GM18861 (cell line): ENCODE data around the gene SPATA13.
A peak's percentile ranks its signal among the peaks of the same experiment; 100 is the strongest.

Source experiments
- ATAC-seq: cut with Tn5 transposase; IDR thresholded peaks from one replicate; pipeline ENCODE4 v1.9.1; 2021; ENCODE audit not compliant: unreplicated experiment

The SPATA13 gene

GRCh38 chr13:24274452-24275021 is 114.0 kb downstream of the SPATA13 start:
- ATAC-seq, result peak; percentile 53

DNA sequence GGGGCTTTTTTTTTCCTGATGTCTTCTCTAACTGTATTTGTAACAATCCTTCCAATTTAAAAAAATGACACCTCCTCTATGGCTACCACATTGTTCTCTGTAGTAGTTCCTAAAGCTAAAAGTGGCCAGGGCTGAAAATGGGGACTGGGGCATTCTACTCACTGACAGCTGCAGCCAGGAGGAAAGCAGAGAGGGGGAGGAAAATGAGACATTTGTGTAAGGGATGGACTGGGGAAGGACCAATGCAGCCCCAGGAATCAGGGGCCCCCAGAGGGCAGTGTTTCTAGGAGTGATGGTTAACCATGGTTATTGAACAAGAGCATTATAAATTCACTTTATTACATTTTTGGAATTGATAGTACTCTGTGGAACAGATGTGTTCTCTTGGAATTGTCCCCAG is 114.5 kb downstream of the SPATA13 start:
- no peak for ATAC-seq

GRCh38 chr13:24276306-24276705 is 115.8 kb downstream of the SPATA13 start:
- no peak for ATAC-seq

DNA sequence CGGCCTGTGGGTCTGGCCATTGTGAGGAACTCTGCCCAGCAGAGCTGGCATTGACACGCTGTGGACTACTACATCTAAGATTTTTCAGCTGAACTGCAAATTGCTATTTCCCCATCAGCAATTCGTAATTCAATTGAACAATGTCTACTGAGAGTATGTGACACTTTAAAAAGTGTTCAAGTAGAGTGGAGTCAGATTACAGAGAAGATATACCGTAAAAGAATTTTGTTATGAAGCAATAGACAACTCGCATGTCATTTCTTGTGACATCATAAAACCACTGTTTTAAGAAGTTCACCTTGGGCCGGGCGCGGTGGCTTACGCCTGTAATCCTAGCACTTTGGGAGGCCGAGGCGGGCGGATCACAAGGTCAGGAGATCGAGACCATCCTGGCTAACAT is 116.3 kb downstream of the SPATA13 start:
- ATAC-seq, result no peak

DNA sequence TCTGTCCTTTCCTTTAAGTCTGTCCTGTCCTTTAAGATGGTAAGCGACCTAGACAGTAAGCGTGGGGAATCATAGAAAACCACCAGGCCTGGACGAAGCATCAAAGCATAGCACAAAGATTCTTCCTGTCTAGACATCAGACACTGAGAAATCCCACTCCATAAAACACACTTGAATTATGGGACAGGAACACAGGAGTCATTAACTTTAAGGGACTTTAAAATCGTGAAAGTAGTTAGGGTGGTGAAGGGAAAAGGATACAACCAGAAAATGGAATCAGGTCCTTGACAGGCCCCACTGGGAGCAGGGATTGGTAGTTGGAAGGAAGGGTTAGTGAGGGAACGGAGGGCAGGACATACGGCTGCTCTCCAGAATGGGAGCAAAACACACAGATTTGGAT is 117.2 kb downstream of the SPATA13 start:
- ATAC-seq, result no peak

DNA sequence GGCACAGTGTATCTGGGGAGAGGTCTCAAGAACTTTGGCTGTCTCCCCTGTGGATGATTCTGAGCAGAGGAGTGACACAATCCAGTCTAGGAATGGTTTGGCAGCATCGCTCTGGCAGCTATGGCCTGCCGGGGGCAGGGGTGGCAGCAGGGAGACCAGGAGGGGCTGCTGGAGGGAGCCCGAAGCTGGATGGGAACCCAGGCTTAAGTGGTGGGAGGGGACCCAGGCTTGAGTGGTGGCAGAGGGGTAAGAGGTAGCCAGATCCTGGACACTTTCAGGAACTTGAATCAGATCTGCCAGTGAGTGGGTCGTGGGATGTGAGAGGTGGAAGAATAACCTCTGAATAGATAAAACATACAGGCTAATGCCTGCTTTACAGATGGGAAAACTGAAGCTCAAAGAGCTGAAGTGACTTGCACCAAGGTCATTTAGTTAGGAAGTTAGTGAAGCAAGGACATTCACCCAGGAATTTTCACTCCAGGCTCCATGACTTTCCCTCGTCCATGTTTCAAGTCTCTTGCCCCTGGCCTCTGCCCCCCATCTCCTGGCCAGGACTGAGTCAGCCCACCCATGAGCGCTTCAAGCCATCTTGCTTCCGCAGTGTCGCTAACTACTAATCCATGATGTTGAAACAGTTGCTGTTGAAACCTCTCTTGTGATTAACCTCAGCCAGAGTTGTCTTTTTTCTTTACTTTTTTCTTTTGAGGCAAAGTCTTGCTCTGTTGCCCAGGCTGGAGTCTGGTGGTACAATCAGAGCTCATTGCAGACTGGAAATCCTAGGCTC is 119.0 kb downstream of the SPATA13 start:
- ATAC-seq, result no peak

GRCh38 chr13:24280720-24281119 is 120.2 kb downstream of the SPATA13 start:
- no peak for ATAC-seq

DNA sequence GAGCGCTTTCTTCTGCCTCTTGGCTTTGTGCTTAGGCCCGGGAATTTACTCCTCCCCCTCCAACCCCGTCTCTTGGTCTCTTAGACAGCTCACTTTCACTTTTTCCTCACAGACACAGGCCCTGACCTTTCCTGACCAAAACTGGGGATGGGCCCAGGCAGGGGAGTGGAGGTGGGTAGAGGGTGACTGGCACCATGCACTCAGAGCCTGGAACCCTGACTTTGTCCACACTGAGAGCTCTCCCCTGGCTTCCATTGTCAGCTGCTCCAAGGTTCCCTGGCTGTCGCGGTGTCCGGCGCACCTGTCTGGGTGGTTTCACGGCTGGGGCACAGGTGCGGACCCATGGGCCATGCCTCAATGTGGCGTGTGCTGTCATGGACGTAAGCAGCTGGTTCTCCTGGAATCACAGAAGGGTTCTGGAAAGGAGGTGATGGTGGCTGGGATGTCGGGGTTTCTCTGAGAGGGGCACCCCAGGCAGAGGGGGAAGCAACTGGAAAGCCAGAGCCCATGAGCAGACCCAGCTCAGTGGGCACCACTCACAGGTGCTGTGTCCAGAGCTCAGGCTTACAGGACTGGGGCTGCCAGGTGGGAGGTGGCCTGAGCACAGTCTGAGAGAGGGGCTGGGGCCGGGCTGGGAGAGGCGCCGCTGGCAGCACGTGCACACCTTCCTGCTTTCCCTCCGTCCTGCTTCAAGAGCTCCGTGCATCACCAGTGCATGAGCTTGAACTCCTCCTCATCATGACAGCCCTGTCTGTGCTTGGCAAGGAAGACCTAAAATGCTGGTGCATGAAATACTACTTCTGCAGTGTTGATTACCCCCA is 120.9 kb downstream of the SPATA13 start:
- no peak for ATAC-seq

GRCh38 chr13:24282256-24282655 is 121.7 kb downstream of the SPATA13 start:
- ATAC-seq, result no peak

GRCh38 chr13:24284889-24285565 is 124.5 kb downstream of the SPATA13 start:
- no peak for ATAC-seq

- ATAC-seq, result no peak
Measured at GRCh38 chr13:24286624-24287023, 126.1 kb downstream of the SPATA13 start.

- ATAC-seq, result no peak
Measured at GRCh38 chr13:24287748-24288287, 127.3 kb downstream of the SPATA13 start.

DNA sequence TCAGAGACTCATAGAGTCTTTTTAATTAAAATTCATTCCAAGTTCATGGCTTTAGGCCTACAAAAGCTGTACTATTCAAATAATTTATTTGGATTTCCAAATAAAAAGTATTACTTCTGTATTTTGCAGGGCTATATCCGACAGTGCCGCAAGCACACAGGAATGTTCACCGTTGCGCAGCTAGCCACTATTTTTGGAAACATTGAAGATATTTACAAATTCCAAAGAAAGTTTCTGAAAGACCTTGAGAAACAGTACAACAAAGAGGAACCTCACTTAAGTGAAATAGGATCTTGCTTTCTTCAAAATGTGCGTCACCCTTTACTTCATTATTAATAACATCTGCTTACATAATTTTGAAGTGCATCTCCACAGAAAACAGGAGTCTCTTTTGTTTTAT is 128.3 kb downstream of the SPATA13 start:
- ATAC-seq, result no peak

GRCh38 chr13:24290280-24290932 is 129.9 kb downstream of the SPATA13 start:
- no peak for ATAC-seq

DNA sequence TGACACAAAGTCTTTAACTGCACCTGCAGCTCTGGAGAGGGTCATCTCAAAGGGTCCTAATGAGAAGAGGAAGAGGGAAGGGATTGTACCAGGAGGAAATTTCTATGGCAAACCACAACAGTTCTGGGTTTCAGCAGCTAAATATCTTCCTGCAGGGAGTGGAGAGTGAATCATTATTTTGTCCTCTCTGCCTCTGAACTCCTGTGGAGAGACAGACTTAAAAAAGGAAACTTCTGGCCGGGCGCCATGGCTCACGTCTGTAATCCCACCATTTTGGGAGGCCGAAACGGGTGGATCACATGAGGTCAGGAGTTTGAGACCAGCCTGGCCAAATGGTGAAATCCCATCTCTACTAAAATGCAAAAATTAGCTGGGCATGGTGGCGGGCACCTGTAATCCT is 132.0 kb downstream of the SPATA13 start:
- no peak for ATAC-seq

GRCh38 chr13:24293746-24294145 is 133.2 kb downstream of the SPATA13 start:
- no peak for ATAC-seq

DNA sequence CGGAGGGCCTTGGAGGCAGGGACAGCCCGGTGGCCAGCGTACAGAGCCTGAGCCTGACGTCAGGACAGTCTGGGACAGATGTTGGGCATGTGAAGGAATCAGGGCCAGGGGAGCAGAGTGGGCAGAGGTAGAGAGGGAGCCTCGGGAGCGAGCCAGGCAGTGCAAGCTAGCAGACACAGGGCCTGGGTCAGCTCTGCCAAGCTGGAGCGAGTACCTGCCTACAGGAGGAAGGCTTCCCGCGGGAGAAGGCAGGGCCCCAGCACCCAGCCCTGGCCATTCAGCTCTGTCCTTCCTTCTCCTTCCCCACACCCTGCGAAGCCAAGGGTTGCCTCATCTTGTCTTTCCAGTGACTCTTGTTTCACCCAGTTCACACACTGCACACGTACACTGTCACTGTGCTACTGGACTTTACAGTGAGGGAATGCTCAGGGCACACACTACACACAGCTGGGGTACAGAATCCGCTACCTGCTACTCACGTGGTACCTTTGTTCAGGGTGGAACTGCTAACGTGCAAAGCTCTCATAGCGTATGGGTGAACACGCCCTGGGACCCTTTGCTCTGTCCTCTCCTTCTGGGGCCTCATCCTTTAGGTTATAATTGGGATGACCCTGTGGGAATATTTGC is 139.1 kb downstream of the SPATA13 start:
- ATAC-seq, result no peak

DNA sequence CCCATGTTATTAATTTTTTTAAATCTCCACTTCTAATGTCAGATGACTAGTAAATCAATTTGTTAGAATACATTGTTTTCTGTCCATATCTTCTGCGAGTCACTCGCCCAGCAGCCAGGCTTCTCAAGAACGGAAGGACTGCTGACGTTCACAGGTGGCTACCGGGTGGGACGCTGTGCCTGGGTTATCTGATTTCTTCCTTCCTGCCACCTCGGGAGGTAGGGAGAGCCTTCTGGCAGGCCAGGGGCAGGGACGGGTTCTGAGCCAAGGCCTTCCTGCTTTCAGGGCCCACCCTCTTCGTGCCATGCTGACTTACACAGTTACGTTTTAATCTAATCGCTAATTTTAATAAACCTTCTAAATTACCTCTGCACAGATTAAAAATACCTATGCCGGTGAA is 140.9 kb downstream of the SPATA13 start:
- no peak for ATAC-seq

DNA sequence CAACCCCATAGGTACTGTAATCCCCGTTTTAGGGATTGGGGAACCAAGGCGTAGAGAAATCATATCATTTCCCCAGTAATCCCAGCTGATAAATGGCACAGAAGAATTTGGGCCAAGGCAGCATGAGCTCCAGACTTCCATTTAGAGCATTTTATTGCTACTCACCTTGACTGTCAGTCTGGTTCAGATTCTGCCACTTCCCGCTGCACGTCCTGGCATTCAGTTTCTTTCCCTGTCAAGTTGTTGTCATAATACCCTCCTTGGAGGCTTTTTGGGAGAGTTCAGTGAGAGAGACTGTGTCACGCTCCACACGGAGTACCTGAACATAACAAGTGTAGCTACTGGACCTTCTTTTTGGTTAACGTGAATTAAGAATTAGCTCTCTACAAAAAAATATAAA is 141.4 kb downstream of the SPATA13 start:
- ATAC-seq, result no peak

- ATAC-seq, result no peak
Measured at GRCh38 chr13:24304620-24305019, 144.1 kb downstream of the SPATA13 start.
